Fibroblast of lung (primary cell): ENCODE data around the gene TACC2. TPM values are rescaled to one million over a fixed set of nuclear protein-coding genes. Genes with fewer than 3 reads are reported as not detected.

Experiments
- DNase-seq, 2 donors: peaks; one replicate each; pipeline versions ENCODE4 v3.0.0 to v3.0.0-alpha.2; 2010; ENCODE audit warnings: low read depth in 2 of 2
- H2AFZ ChIP-seq: 2 replicates; pipeline ENCODE4 v1.5.1; 2012; ENCODE audit warnings: low read length, control low read depth, inconsistent platforms
- H3K27ac ChIP-seq: 2 replicates; pipeline ENCODE4 v1.5.1; 2011; ENCODE audit warnings: low read length, control low read depth; ENCODE audit not compliant: insufficient read depth
- H3K27me3 ChIP-seq: 2 replicates; pipeline ENCODE4 v1.5.1; 2011; ENCODE audit warnings: mild to moderate bottlenecking, low read length; ENCODE audit not compliant: control insufficient read depth, insufficient read depth
- H3K36me3 ChIP-seq: 2 replicates; pipeline ENCODE4 v1.5.1; 2011; ENCODE audit warnings: low read length; ENCODE audit not compliant: control insufficient read depth, insufficient read depth
- H3K4me1 ChIP-seq: 2 replicates; pipeline ENCODE4 v1.5.1; 2011; ENCODE audit warnings: low read length; ENCODE audit not compliant: control insufficient read depth, insufficient read depth; ENCODE audit errors: extremely low read depth
- H3K4me2 ChIP-seq: 2 replicates; pipeline ENCODE4 v1.5.1; 2011; ENCODE audit warnings: low read length, control low read depth; ENCODE audit not compliant: insufficient read depth; ENCODE audit errors: extremely low read depth
- H3K4me3 ChIP-seq, 4 experiments: fragments of 200-600 bp in 1 of 4; sonication (generic) in 1 of 4; replicated peaks in 1 of 4; 2 replicates each; pipeline ENCODE4 v1.5.1; 2011 to 2016; ENCODE audit warnings: low read length in 4 of 4, low read depth in 3 of 4, mild to moderate bottlenecking in 3 of 4, control low read depth in 2 of 4, inconsistent platforms in 1 of 4, mixed read lengths in 1 of 4; ENCODE audit not compliant: insufficient read depth in 1 of 4; ENCODE audit errors: control extremely low read depth in 1 of 4
- H3K79me2 ChIP-seq: 2 replicates; pipeline ENCODE4 v1.5.1; 2012; ENCODE audit warnings: mild to moderate bottlenecking, low read length, inconsistent platforms; ENCODE audit not compliant: control insufficient read depth, insufficient read depth
- H3K9ac ChIP-seq: 2 replicates; pipeline ENCODE4 v1.5.1; 2011; ENCODE audit warnings: mild to moderate bottlenecking, low read length, control low read depth; ENCODE audit not compliant: insufficient read depth
- H3K9me3 ChIP-seq: 2 replicates; pipeline ENCODE4 v1.5.1; 2012; ENCODE audit warnings: low read depth, low read length; ENCODE audit not compliant: control insufficient read depth, insufficient read depth
- H4K20me1 ChIP-seq: 2 replicates; pipeline ENCODE4 v1.5.1; 2011; ENCODE audit warnings: low read length; ENCODE audit not compliant: control insufficient read depth, insufficient read depth; ENCODE audit errors: extremely low read depth
- EZH2 ChIP-seq: IDR thresholded peaks from 2 replicates; pipeline ENCODE4 v1.5.1; 2012; ENCODE audit warnings: low read length, control low read depth, mild to moderate bottlenecking; ENCODE audit errors: missing control alignments
- polyA plus RNA-seq, 2 donors: library from polyadenylated mRNA; depleted of rRNA in 1 of 2; stranded (reverse) in 1 of 2; unstranded in 1 of 2; fragments of >200 nt; gene quantifications; 2 replicates each; pipeline ENCODE4 v1.2.1, GENCODE V29; 2011 to 2012; ENCODE audit warnings: missing spikeins in 1 of 2
- total RNA-seq: library from RNA; depleted of rRNA; stranded (reverse); fragments of >200 nt; gene quantifications from 2 replicates; pipeline ENCODE4 v1.2.1, GENCODE V29; 2014
- TF ChIP-seq, protein P1 (sequence below), 2 donors: IDR thresholded peaks in 1 of 2; conservative IDR thresholded peaks in 1 of 2; 1 replicate in 1 of 2; 2 replicates in 1 of 2; pipeline ENCODE4 v1.5.1; 2011 to 2012; ENCODE audit warnings: low read length in 2 of 2, control low read depth in 1 of 2, inconsistent platforms in 1 of 2, low read depth in 1 of 2, mild to moderate bottlenecking in 1 of 2

Gene TACC2
- total and polyA plus RNA-seq, 2 donors (not counting 1 experiment from before 2014, with no cell fraction given): 7.6 to 13.0 TPM

DNA sequence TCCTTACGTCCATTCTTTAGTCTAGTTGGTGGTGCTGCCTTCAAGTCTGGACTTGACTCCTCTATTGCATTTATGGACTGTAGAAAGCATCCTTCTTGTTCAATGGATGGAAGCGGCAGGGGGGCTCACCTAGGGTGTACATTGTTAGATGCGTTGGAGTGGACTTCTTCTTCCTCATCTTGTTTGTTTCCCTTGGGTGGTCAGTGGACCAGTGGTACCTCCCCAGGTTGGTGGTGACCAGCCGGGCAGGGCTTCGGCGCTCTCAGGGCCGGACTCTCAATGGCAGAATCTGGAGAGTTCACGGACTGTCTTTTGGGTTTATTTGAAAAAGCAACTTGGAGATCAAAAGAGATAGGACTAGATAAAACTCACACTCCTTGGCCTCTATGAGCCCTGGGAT lies 276.0 kb downstream of the TACC2 start:
- no peak overlapping the region for H3K27ac ChIP-seq

DNA sequence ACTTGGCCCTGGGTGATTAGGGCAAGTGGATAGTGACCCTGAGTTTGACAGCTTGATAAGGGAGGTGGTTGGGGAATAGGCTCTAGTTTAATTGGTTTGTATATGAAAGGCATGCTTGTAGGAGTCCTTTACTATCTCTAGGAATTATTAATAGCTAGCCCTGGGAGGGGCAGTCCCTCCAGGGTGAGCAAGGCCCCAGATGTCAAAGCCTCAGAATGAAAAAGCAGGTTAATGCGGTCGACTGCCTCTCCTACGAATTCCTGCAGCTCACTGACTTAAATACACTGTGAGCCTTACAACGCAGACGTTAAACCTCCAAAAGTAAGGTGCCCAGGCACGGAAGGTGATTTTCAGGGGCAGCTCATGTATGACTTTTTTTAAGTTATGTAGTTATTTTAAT lies 276.9 kb downstream of the TACC2 start:
- TF ChIP-seq, protein P1, sequence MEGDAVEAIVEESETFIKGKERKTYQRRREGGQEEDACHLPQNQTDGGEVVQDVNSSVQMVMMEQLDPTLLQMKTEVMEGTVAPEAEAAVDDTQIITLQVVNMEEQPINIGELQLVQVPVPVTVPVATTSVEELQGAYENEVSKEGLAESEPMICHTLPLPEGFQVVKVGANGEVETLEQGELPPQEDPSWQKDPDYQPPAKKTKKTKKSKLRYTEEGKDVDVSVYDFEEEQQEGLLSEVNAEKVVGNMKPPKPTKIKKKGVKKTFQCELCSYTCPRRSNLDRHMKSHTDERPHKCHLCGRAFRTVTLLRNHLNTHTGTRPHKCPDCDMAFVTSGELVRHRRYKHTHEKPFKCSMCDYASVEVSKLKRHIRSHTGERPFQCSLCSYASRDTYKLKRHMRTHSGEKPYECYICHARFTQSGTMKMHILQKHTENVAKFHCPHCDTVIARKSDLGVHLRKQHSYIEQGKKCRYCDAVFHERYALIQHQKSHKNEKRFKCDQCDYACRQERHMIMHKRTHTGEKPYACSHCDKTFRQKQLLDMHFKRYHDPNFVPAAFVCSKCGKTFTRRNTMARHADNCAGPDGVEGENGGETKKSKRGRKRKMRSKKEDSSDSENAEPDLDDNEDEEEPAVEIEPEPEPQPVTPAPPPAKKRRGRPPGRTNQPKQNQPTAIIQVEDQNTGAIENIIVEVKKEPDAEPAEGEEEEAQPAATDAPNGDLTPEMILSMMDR (conservative IDR thresholded peaks at IDR 0.05 in 1 of 2, IDR thresholded peaks at IDR 0.05 in 1 of 2; ENCODE audit: low read depth in 1 of 2, low read length in 2 of 2): no peak
- no peak for TF ChIP-seq EZH2
- H3K27ac ChIP-seq: no peak overlapping the region
- no peak for DNase-seq

More for the DNA sequence above, 276.0 kb downstream of the TACC2 start:
- no peak for DNase-seq
- Histone ChIP-seq H2AFZ (no peak overlapping the region), H3K27me3 (no peaks in the 10 kb centered on the region), H3K9ac (no peak overlapping the region), H3K36me3 (no peaks in the 10 kb centered on the region), H3K79me2 (no peaks in the 10 kb centered on the region), H4K20me1 (no peaks in the 10 kb centered on the region), H3K4me3 (no peak overlapping the region), H3K4me1 (peaks cover 5% of the 10 kb centered on the region), H3K4me2 (no peak overlapping the region), H3K9me3 (no peaks in the 10 kb centered on the region)
- TF ChIP-seq EZH2: no peak
- TF ChIP-seq, protein P1 (conservative IDR thresholded peaks at IDR 0.05 in 1 of 2, IDR thresholded peaks at IDR 0.05 in 1 of 2; ENCODE audit: low read depth in 1 of 2, low read length in 2 of 2): no peak

DNA sequence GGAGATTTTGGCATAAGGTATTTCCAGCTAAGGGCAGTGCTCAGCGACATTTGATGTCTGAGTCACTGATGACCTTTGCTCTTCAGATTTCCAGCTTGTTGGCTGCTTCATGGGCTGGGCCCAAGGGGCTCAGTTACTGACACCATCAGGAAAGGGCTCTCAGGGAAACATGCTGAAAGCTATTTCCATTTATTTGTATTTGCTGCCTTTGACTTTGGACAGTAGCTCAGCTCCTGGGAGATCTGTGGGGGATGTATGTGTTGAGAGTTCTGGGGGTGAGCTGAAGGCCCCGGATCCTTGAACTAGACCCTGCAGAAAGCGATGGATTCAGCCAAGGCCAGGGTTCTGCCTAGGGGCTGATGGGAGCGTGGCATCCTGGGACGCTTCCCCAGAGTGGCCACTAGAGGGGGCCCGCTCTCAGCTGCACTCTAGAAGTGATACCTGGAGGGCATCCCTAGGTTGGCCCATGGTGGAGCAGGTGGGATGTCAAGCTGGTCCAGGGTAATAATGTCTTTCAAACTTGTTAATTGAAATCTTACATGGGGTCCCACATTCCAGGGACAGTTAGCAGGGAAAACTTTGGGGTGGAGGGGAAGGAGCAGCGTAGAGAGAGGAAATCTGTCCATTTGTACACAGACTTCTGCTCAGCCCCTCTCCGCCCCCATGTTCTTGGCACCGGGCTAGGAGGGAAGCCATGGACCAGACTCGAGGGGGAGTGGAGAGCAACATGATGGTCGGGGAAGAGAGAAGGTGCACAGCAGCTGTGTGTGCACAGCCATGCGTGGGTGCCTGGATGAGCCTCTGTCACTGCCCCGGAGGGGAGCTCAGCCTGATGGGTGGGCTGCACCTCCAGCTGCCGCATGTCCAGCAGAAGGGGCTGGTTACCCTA lies 279.1 kb downstream of the TACC2 start:
- no peak overlapping the region for H3K27ac ChIP-seq
- H3K79me2 ChIP-seq: no peaks in the 10 kb centered on the region
- DNase-seq: peak in 1 of 2 donors; percentile 30
- no peak overlapping the region for H2AFZ ChIP-seq
- no peaks in the 10 kb centered on the region for H3K36me3 ChIP-seq
- H3K4me1 ChIP-seq: peaks cover 5% of the 10 kb centered on the region
- H3K9me3 ChIP-seq: no peaks in the 10 kb centered on the region
- H3K4me2 ChIP-seq: no peak overlapping the region
- no peak for TF ChIP-seq EZH2
- TF ChIP-seq, protein P1 (conservative IDR thresholded peaks at IDR 0.05 in 1 of 2, IDR thresholded peaks at IDR 0.05 in 1 of 2; ENCODE audit: low read depth in 1 of 2, low read length in 2 of 2): peak; percentile 91 to 94
- no peak overlapping the region for H3K4me3 ChIP-seq
- H3K27me3 ChIP-seq: no peaks in the 10 kb centered on the region
- H3K9ac ChIP-seq: no peak overlapping the region
- H4K20me1 ChIP-seq: no peaks in the 10 kb centered on the region

More for the DNA sequence above, 276.9 kb downstream of the TACC2 start:
- Histone ChIP-seq H3K36me3 (no peaks in the 10 kb centered on the region), H3K4me3 (no peak overlapping the region), H4K20me1 (no peaks in the 10 kb centered on the region), H3K4me1 (peaks cover 5% of the 10 kb centered on the region), H3K4me2 (no peak overlapping the region), H3K27me3 (no peaks in the 10 kb centered on the region), H3K9ac (no peak overlapping the region), H3K79me2 (no peaks in the 10 kb centered on the region), H2AFZ (no peak overlapping the region), H3K9me3 (no peaks in the 10 kb centered on the region)
